NCI-H460 (cell line): ENCODE measurements around the gene VPS51. TPM values are rescaled to one million over a fixed set of nuclear protein-coding genes. Genes with fewer than 3 reads are reported as not detected.

Experiments
- DNase-seq: peaks from one replicate; pipeline ENCODE4 v3.0.0-alpha.2; 2016; ENCODE audit warnings: low read depth; ENCODE audit errors: extremely low read depth
- total RNA-seq: library from RNA; depleted of rRNA; stranded (reverse); fragments of >200 nt; shearing (Covaris generic); gene quantifications from 2 replicates; pipeline ENCODE4 v1.2.3, GENCODE V29; 2014

Gene VPS51
- total RNA-seq, 1 experiment from 2014 or later = 60.0 TPM

DNA sequence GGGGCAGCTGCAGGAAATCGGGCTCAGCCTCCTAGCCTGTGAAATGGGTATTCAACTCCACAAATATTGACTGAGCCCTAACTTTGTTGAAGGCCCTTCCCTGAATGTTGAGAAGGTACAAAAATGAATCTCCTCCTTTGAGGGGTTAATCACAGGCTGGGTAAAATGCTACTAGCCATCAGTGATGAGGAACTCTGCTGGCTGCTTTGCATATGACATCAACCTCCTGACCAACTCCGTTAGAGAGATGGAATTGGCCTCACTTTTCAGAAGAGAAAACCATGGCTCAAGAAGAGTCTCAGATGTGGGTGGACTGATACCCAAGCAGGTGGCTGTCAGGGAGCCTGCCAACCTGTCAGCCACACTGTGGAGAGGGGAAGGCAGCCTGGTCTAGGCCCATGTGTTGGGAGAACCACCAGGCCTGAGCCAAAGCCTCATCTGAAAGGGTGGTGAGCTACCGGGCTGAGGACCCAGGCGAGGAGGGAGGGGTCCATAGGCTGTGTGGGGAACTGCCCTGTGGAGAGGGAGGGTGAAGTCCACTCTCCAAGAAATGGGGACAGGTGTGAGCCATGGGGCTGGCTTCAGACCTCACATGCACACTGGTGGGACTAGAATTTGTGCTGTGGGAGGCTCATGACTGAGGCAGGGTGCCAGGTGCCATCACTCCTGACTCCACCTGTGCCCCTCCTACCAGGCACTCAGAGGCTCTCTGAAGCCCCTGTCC lies 23.9 kb upstream of the VPS51 start:
- DNase-seq = no peak

DNA sequence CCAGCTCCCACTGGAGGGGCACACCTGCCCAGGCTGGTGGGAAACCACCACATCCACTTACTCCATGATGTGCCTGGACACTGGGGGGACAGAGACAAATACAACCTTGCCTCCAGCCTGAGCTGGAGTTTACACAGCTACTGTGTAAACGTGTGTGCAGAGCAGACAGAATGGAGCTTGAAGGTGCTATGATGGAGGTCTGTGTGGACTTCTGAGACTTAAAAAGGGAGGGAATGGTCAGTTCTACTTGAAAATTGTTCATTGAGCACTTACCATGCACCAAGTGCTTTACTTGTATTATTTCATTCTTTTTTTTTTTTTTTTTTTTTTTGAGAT lies 23.4 kb upstream of the VPS51 start:
- no peak for DNase-seq

DNA sequence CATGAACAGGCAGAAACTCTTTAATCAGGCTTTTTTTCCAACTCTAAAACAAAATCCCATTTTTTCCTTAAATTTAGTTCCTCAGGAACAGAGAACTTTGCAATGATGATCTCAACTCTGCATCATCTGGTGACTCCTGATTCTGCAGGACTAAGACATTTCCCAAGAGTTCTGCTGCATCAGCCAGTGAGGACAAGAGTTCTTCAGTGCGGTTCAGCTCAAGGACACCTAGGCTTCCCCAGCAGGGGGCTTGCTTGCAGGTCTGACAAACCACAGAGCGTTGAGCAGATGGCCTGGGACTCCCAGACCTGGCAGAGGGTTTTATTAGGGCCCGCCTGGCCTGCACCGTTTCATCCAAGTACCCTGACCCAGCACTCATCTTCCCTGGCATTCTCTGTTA lies 18.6 kb upstream of the VPS51 start:
- no peak for DNase-seq

DNA sequence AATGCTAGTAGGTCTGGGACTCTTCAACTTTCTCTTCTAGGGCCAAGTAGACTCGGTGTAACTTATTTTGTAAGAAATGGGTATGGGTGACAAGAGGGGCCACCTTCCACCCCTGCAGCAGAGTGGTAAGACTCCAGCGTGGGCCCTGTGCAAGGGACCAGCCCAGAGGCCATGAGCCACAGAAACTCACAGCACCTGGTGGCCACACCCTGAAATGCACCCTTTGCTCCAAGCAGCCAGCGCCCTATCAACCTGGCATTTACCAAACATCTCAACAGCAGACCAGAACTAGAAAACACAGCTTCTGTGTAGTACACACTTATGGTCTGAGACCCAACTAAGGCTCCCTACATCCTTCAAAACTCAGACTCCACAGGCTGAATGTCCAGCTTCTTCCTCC lies 17.9 kb upstream of the VPS51 start:
- peak; percentile 17 for DNase-seq

DNA sequence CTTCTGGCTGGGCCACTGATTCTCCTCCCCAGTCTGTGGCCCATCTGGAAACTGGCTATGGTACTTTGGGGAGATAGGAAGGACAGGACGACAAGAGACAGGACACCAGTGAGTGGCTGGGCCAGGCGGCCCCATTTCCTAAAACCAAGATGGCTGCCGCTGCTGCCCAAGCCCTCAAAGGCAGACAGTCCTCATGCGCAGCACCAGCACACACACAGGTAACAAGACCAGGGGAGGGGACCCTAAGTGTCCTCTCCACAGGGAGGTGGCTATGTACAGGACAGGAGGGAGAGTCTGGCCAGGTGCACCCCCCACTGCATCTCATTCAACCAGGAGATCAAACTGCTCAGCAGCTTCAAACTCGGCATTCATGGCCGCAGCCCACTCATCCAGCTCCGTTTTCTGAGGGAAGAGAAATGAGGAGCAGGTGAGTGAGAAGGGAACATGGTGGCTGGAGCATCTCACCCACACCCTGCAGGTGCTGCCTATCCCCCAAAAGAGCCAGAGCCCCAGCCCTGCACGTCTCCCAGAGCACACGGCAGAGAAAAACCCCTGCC lies 17.1 kb upstream of the VPS51 start:
- DNase-seq = no peak

DNA sequence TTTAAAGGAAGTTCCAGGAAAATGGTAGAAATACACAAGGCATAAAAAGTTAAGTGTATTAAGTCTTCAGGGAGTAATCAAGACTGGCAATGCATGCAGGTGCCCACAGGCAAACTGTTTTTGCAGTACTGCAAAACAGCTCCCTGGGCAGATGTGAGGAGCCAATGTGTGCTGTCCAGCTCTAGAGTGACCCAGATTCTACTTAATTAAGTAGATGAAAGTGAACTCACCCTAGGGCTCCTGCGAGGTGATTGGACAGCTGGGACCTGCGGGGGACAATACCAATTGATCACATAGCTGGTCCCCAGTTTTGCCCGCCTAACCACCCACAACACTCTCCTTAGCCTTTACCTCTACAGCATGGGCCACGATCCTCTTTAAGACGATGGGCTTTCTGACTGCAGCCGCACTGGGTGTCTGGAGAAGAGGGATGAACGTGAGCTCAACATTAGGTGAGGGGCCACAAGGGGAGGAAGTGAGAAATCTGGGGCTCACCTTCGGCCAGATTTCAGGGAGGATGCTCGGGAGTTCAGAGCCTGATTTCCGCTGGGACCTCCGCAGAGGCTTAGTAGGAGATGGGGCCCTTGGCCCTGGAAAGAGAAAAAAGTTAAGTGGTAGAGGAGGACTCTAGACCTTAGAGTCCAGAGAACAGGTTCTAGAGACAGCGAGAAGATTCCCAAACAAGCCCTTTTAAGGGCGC lies 12.7 kb upstream of the VPS51 start:
- no peak for DNase-seq

DNA sequence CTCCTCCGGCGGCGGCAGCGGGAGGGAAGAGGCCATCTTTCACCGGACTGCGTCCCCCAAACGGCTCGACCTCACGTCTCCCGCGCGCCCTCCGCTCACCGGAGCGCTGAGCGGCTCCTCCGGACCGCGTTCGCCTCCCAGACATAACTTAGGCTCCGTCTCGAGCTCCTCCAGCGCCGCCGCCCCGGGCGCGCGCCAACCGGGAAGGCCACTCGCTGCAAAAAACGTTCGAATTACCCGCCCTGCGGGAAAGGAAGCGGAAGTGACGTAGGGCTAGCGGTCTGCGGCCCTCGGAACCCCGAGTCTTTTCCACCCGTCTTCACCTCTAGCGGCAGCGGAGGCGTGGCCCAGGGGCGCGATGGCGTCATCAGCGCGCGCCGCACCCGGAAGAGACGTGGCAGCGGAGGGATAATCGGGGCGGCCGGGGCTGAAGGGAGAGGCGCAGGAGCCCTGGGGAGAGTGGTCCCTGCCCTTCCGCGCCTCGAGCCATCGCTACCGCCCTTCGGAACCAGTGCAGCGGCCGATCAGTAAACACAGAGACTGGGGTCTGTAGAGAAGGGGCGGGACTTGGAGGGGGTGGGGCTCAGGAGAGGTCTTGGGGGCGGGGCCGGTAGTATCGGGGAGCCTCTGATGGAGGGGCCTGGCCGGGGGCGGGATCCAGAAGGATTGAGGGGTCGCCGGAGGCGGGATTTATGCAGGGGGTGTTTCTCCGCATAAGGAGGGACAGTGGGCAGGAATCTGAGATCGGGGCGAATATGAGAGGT lies 12.0 kb upstream of the VPS51 start, which contains the start of the genes CDCA5 and ZFPL1:
TSS of gene CDCA5 (minus strand) at position 207 of the 764 bp plus-strand sequence. CDS start at position 145, 62 bp downstream.
TSS of gene ZFPL1 (plus strand) at position 389 of the 764 bp plus-strand sequence. CDS start 477 bp downstream, outside the sequence.
- DNase-seq = peak; percentile 89

DNA sequence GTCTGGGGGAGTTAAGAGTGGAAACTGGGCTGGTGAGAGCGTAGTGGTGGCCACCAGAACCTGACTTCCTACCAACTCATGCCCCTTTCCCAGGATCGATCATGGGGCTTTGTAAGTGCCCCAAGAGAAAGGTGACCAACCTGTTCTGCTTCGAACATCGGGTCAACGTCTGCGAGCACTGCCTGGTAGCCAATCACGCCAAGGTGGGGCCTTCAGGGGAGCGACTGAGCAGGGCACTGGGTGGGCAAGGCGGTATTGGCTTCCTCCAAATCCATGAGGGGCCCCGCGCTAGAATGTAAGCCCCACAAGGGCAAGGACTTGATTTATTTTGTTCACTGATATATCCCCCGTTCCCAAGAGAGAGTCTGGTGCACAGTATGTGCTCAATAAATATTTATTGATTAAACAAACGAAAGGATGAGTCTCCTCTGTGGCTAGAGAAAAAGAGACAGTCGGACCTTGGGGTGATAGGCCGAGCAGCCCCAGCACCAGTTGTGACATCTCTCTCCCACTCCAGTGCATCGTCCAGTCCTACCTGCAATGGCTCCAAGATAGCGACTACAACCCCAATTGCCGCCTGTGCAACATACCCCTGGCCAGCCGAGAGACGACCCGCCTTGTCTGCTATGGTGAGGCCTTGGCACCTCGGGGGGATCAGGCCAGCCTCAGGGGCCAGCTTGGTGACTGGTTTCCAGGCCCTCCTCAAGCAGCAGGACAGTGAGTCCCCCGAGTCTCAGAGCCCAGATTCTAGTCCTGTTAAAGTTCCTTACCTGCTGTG lies 11.2 kb upstream of the VPS51 start:
- no peak for DNase-seq

DNA sequence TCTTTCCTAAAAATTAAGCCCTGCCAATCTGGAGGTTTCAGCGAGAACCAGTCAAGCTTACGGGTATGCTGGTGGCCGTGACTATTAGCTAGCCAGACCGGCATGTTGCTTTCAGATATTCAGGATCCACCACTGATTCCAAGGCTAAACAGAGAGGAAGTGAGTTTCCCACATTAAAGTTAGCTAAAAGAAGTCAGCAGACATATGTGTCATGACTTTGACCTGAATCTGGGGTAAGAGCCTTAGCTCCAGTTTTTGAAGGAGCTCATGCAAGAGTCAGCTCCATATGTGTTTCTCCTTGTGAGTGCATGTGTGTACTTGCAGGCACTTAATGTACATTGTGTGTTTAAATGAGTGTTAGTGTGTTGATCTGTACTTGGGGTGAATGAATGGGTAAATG lies 10.6 kb upstream of the VPS51 start:
- DNase-seq = no peak

DNA sequence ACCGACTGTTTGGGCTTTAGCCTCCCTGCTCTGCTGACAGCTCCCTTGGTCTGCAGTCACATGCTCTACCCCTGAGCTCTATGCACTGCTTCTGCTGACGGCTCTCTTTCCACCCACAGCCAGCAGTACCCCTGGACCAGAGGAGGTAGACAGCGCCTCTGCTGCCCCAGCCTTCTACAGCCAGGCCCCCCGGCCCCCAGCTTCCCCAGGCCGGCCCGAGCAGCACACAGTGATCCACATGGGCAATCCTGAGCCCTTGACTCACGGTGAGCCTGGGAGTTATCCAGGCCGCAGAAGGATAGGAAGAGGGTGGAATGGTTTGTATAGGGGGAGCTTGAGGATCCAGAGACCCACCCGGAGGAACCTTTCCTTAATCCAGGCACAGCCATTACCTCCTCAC lies 9.2 kb upstream of the VPS51 start:
- no peak for DNase-seq

DNA sequence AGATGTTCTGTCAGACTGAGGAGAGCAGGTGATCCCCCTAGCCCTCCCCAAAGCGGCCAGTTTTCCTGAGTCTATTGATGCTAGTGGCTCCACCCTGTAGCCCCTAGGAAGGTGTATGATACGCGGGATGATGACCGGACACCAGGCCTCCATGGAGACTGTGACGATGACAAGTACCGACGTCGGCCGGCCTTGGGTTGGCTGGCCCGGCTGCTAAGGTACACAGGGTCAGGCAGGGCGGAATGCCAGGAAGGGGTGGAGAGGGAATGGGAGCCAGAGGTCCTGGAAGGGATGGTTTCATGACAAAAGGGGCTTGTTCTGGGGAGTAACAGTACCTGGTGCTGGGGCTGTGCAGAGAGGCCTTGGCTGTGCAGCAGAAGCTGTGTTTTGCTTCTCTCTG lies 8.8 kb upstream of the VPS51 start:
- no peak for DNase-seq

DNA sequence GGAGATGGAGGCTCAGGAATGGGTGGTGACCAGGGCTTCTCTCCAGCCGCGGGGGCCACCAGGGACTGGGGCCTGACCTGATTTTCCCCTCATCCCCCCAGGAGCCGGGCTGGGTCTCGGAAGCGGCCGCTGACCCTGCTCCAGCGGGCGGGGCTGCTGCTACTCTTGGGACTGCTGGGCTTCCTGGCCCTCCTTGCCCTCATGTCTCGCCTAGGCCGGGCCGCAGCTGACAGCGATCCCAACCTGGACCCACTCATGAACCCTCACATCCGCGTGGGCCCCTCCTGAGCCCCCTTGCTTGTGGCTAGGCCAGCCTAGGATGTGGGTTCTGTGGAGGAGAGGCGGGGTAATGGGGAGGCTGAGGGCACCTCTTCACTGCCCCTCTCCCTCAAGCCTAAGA lies 8.2 kb upstream of the VPS51 start:
- DNase-seq = no peak

DNA sequence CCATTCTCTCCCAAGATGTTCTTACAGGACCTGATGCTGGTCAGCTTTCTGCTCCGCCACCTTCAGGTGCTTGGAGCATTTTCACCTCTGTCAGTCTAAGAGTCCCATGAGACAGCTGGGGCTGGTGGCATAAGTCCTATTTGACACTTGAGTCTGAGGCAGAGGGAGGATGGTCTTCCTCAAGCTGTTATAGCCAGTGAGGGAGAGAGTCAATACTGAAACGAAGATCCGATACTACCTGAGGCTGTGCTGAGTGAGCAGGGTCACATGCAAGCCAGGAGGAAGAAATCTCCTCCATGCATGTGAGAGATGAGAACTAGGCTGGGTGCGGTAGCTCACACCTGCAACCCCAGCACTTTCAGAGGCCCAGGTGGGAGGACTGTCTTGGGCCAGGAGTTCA lies 6.4 kb upstream of the VPS51 start:
- DNase-seq = no peak

DNA sequence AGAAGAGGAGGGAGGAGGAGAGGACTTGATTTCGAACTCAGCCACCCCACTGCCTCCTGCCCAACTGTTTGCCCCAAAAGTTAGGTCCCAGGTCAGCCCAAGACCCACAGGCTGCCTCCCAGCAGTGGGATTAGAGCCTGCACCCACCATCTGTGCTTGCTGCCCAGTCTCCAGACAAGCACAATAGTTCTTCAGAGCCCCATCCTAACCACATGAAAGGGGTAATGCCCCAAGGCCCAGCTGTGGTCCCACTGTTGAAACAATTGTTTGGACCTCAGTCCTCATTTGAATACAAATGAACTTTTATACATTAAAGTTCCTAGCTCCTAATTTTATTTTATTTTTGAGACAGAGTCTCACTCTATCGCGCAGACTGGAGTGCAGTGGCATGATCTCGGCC lies 5.4 kb upstream of the VPS51 start:
- DNase-seq = no peak

DNA sequence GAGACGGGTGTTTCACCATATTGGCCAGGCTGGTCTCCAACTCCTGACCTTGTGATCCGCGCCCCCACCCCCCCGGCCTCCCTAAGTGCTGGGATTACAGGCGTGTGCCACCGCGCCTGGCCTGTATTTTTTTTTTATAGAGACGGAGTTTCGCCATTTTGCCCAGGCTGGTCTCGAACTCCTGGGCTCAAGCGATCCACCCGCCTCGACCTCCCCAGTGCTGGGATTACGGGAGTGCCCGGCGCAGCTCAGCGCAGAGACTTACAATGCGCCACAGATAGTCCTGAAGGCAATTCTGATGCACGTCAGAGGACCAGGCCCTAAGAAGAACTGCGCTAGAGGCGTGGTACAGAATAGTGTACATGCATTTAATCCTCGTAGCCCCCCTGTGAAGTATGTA lies 587 bp upstream of the VPS51 start:
- no peak for DNase-seq

DNA sequence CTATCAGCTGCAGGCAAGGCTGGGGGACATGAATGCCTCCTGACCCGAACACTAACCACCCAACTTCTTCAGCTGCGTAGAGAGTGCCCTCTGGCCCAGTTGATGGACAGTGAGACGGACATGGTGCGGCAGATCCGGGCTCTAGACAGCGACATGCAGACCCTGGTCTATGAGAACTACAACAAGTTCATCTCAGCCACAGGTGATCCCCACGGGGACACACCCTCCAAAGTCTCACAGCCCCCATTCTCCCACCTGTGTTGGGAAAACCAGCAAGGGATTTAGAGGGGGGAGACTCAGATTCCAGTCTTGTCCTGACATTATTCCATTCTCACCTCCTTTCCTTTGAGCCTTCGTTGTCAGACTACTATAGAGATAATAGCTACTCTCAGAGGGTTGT lies 912 bp downstream of the VPS51 start:
- no peak for DNase-seq

DNA sequence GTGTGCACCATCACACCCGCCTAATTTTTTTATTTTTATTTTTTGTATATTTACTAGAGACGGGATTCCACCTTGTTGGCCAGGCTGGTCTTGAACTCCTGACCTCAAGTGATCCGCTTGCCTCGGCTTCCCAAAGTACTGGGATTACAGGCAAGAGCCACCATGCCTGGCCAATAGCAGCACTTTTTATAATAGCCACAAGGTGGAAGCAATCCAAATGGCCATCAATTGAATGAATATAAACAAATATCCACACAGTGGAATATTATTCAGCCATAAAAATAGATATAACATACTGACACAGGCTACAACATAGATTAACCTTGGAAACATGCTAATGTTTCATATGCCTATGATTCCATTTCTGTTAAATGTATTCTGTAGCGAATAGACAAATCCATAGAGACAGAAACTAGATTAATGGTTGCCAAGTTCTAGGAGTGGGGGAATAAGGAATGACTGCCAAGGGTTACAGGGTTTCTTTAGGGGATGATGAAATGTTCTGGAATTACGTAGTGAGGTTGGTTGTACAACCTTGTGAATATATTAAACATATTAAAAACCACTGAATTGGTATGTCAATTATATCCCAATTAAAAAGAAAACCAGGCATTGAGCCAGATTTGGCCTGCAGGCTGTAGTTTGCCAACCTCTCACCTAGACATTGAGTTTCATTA lies 4.8 kb downstream of the VPS51 start:
- DNase-seq = no peak

DNA sequence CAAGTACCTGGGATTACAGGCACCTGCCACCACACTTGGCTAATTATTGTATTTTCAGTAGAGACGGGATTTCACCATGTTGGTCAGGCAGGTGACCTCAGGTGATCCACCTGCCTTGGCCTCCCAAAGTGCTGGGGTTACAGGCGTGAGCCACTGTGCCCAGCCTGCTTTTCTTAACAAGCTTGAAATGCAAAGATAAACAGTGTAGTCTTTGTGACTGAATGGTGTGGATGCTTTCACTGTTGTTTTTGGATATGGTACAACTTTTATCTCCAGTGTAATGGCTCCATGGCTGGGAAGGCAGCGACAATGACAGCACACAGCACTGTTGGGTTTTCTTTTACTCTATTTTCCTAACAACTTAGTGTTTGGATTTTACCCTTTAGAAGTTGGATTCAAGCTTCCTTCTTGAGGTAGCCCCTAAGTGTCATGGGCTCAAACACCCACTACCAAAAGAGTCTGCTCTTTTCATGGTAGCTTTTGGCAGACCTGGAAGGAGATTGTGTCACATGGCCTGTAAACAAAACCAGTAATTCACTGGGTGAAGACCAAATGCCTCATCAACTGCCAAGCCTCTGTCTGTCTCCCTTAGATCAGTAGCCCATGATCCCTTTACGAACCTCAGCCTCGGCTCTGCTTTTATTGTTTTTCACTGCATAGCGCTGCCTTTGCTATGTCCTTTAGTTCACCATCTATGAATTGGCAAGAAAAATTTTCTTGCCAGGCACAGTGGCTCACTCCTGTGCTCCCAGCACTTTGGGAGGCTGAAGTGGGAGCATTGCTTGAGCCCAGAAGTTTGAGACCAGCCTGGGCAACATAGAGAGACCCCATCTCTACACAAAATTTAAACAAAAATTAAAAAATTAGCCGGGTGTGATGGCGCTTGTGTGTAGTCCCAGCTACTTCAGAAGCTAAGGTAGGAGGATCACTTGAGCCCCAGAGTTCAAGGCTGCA lies 6.4 kb downstream of the VPS51 start:
- no peak for DNase-seq

DNA sequence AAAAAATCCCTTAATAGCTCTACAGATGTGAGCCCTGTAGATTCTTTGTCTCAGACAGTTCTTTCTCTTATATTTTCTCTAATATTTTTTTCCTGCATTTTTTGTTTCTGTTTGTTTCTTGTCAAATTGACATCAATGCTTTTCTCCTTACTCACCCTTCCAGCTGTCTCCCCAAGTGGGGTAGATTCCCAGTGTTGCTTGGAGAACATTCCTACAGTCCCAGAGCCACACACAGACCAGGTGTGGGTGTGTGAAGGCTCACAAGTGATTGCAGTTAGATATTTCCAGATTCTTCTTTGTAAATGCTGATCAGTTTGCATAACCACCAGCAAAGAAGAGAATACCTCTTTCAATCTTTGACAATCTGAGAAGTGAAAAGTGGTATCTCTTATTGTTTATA lies 7.5 kb downstream of the VPS51 start:
- no peak for DNase-seq
